Measurements from ENCODE around the gene ABCF1. TPM values are rescaled to one million over a fixed set of nuclear protein-coding genes. Genes with fewer than 3 reads are reported as not detected.
A peak's percentile ranks its signal among the peaks of the same experiment; 100 is the strongest.

ABCF1 gene
- total and polyA plus RNA-seq, 9 of the 15 experiments (the other 6 are each of a cell fraction or from before 2014, with no cell fraction given) = 41.6 to 193 (median 102) TPM

DNA sequence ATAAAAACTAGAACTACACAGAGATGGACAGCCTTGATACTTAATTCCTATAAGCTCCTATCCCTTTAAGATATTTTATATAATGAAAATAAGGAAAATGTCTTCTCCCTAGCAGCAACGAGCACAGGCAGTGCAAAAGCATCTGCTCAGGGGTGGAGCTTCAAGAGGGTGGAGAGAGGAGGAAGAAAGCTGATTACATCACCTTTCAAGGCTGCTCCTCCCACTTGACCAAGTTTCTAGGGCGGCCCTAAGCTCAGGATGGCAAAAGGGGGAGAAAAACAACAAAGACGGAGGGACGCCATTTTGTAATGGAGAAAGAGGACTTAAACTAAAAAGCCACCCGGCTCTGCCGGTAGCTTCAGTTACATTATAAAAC is 43.6 kb downstream of the ABCF1 start (continued):
- TF ChIP-seq, protein P1, sequence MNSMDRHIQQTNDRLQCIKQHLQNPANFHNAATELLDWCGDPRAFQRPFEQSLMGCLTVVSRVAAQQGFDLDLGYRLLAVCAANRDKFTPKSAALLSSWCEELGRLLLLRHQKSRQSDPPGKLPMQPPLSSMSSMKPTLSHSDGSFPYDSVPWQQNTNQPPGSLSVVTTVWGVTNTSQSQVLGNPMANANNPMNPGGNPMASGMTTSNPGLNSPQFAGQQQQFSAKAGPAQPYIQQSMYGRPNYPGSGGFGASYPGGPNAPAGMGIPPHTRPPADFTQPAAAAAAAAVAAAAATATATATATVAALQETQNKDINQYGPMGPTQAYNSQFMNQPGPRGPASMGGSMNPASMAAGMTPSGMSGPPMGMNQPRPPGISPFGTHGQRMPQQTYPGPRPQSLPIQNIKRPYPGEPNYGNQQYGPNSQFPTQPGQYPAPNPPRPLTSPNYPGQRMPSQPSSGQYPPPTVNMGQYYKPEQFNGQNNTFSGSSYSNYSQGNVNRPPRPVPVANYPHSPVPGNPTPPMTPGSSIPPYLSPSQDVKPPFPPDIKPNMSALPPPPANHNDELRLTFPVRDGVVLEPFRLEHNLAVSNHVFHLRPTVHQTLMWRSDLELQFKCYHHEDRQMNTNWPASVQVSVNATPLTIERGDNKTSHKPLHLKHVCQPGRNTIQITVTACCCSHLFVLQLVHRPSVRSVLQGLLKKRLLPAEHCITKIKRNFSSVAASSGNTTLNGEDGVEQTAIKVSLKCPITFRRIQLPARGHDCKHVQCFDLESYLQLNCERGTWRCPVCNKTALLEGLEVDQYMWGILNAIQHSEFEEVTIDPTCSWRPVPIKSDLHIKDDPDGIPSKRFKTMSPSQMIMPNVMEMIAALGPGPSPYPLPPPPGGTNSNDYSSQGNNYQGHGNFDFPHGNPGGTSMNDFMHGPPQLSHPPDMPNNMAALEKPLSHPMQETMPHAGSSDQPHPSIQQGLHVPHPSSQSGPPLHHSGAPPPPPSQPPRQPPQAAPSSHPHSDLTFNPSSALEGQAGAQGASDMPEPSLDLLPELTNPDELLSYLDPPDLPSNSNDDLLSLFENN (IDR thresholded peaks at IDR 0.05; ENCODE audit: low read depth in 2 of 2, low read length in 2 of 2) = peak in 1 of 2 experiments; percentile 31; a peak in 1 of 4 replicates
- TF ChIP-seq, protein P2, sequence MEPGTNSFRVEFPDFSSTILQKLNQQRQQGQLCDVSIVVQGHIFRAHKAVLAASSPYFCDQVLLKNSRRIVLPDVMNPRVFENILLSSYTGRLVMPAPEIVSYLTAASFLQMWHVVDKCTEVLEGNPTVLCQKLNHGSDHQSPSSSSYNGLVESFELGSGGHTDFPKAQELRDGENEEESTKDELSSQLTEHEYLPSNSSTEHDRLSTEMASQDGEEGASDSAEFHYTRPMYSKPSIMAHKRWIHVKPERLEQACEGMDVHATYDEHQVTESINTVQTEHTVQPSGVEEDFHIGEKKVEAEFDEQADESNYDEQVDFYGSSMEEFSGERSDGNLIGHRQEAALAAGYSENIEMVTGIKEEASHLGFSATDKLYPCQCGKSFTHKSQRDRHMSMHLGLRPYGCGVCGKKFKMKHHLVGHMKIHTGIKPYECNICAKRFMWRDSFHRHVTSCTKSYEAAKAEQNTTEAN (CRISPR knock-in tag; IDR thresholded peaks at IDR 0.05) = no peak
- TF ChIP-seq TAF7 (tag; IDR thresholded peaks at IDR 0.05) (0 out of 2 replicates have a peak, but pooled peaks have one; percentile 83), JUND (IDR thresholded peaks at IDR 0.05; ENCODE audit: borderline replicate concordance, low read depth, low read length) (peak; percentile 91), JUND (tag; IDR thresholded peaks at IDR 0.05; ENCODE audit: borderline replicate concordance, low read depth, low read length) (peak; percentile 91; the same call in 1 of the 3 replicates), NUFIP1 (IDR thresholded peaks at IDR 0.05; ENCODE audit: partially characterized antibody) (no peak), NELFE (IDR thresholded peaks at IDR 0.05; ENCODE audit: insufficient read depth, insufficient read length) (no peak), ZNF695 (CRISPR knock-in tag; IDR thresholded peaks at IDR 0.05) (no peak), EP300 (IDR thresholded peaks at IDR 0.05; ENCODE audit: low read length) (peak; percentile 12; the same call in 1 of the 2 replicates), FOXK2 (conservative IDR thresholded peaks at IDR 0.05 in 1 of 2, IDR thresholded peaks at IDR 0.05 in 1 of 2; ENCODE audit: low read depth in 2 of 2) (peak; percentile 90 to 93), MIER1 (IDR thresholded peaks at IDR 0.05; ENCODE audit: low read depth) (no peak), HMGN3 (IDR thresholded peaks at IDR 0.05; ENCODE audit: borderline replicate concordance, extremely low read depth, insufficient read length, low read depth, low read length) (no peak), SOX6 (IDR thresholded peaks at IDR 0.05) (peak; percentile 19; the same call in 1 of the 2 replicates), MAZ (CRISPR knock-in tag; conservative IDR thresholded peaks at IDR 0.05 in 1 of 2, IDR thresholded peaks at IDR 0.05 in 1 of 2) (peak in 1 of 2 experiments; percentile 60; a peak in 2 of 4 replicates), MAFK (IDR thresholded peaks at IDR 0.05; ENCODE audit: low read length) (peak; percentile 29; the same call in 1 of the 2 replicates), CREM (IDR thresholded peaks at IDR 0.05; ENCODE audit: low read depth) (peak; percentile 45), ZNF354B (CRISPR knock-in tag; IDR thresholded peaks at IDR 0.05) (no peak), CBFB (CRISPR knock-in tag; IDR thresholded peaks at IDR 0.05) (no peak), POLR2AphosphoS5 (IDR thresholded peaks at IDR 0.05; ENCODE audit: control insufficient read depth, insufficient read depth, low read depth, low read length) (no peak), ZNF212 (CRISPR knock-in tag; IDR thresholded peaks at IDR 0.05) (no peak), SRSF7 (optimal IDR thresholded peaks at IDR 0.05; ENCODE audit: low read depth, low read length) (no peak)
- TF ChIP-seq, protein P3, sequence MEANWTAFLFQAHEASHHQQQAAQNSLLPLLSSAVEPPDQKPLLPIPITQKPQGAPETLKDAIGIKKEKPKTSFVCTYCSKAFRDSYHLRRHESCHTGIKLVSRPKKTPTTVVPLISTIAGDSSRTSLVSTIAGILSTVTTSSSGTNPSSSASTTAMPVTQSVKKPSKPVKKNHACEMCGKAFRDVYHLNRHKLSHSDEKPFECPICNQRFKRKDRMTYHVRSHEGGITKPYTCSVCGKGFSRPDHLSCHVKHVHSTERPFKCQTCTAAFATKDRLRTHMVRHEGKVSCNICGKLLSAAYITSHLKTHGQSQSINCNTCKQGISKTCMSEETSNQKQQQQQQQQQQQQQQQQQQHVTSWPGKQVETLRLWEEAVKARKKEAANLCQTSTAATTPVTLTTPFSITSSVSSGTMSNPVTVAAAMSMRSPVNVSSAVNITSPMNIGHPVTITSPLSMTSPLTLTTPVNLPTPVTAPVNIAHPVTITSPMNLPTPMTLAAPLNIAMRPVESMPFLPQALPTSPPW (CRISPR knock-in tag; IDR thresholded peaks at IDR 0.05) = peak; percentile 81
- TF ChIP-seq, protein P4, sequence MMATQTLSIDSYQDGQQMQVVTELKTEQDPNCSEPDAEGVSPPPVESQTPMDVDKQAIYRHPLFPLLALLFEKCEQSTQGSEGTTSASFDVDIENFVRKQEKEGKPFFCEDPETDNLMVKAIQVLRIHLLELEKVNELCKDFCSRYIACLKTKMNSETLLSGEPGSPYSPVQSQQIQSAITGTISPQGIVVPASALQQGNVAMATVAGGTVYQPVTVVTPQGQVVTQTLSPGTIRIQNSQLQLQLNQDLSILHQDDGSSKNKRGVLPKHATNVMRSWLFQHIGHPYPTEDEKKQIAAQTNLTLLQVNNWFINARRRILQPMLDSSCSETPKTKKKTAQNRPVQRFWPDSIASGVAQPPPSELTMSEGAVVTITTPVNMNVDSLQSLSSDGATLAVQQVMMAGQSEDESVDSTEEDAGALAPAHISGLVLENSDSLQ (IDR thresholded peaks at IDR 0.05) = no peak

Data from K562 (cell line).